Measurements from ENCODE around the gene CHCHD6.

Gene CHCHD6

DNA sequence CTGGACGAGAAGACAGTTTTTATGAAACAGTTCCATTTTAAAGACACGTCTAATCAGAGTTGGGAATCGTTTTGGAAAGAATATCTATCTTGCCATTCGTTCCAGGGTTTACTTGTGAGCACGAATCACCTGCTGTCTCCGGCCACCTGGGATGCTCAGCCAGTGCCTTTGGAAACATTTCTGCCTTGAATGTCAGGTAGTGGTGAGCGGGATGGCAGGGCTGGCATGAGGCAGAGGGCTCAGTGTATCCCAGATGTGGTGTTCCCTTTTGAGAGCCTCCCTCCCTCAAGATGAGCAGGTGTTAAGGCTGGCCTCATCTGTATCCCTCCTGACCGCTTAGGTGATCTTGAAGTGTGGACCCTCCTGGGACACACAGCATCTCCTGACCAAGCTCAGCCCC lies 231.0 kb downstream of the CHCHD6 start:
- peaks cover 13% of the 10 kb centered on the region; the same call in 1 of the 2 replicates for H4K20me1 ChIP-seq (ENCODE audit: insufficient read depth, low read length)
- H3K79me2 ChIP-seq (ENCODE audit: insufficient read depth, low read length), result no peaks in the 10 kb centered on the region
- H3K4me1 ChIP-seq (ENCODE audit: insufficient read depth, low read length), result no peaks in the 10 kb centered on the region
- H2AFZ ChIP-seq (ENCODE audit: low read depth, low read length), result no peak overlapping the region
- no peak overlapping the region for H3K4me3 ChIP-seq (ENCODE audit: low read depth in 1 of 2, low read length in 2 of 2)
- H3K27me3 ChIP-seq (ENCODE audit: insufficient read depth, low read length, poor library complexity), result no peaks in the 10 kb centered on the region
- ATAC-seq (ENCODE audit: insufficient read depth, low read depth), result no peak
- H3K9ac ChIP-seq (ENCODE audit: low read depth, low read length), result no peak overlapping the region
- no peak for DNase-seq
- H3K36me3 ChIP-seq (ENCODE audit: insufficient read depth, low read length), result 0 out of 2 replicates have a peak, but pooled peaks cover 3% of the 10 kb centered on the region
- H3K9me3 ChIP-seq (ENCODE audit: insufficient read depth, low read length, severe bottlenecking), result no peaks in the 10 kb centered on the region
- H3K4me2 ChIP-seq (ENCODE audit: insufficient read depth, low read length), result no peak overlapping the region
- TF ChIP-seq EZH2 (IDR thresholded peaks at IDR 0.05; ENCODE audit: borderline replicate concordance, low read depth, low read length, severe bottlenecking), result no peak
- TF ChIP-seq, protein P1, sequence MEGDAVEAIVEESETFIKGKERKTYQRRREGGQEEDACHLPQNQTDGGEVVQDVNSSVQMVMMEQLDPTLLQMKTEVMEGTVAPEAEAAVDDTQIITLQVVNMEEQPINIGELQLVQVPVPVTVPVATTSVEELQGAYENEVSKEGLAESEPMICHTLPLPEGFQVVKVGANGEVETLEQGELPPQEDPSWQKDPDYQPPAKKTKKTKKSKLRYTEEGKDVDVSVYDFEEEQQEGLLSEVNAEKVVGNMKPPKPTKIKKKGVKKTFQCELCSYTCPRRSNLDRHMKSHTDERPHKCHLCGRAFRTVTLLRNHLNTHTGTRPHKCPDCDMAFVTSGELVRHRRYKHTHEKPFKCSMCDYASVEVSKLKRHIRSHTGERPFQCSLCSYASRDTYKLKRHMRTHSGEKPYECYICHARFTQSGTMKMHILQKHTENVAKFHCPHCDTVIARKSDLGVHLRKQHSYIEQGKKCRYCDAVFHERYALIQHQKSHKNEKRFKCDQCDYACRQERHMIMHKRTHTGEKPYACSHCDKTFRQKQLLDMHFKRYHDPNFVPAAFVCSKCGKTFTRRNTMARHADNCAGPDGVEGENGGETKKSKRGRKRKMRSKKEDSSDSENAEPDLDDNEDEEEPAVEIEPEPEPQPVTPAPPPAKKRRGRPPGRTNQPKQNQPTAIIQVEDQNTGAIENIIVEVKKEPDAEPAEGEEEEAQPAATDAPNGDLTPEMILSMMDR (IDR thresholded peaks at IDR 0.05; ENCODE audit: borderline replicate concordance, extremely low read depth, low read length, poor library complexity, severe bottlenecking), result no peak
- no peak overlapping the region for H3K27ac ChIP-seq (ENCODE audit: low read length)

DNA sequence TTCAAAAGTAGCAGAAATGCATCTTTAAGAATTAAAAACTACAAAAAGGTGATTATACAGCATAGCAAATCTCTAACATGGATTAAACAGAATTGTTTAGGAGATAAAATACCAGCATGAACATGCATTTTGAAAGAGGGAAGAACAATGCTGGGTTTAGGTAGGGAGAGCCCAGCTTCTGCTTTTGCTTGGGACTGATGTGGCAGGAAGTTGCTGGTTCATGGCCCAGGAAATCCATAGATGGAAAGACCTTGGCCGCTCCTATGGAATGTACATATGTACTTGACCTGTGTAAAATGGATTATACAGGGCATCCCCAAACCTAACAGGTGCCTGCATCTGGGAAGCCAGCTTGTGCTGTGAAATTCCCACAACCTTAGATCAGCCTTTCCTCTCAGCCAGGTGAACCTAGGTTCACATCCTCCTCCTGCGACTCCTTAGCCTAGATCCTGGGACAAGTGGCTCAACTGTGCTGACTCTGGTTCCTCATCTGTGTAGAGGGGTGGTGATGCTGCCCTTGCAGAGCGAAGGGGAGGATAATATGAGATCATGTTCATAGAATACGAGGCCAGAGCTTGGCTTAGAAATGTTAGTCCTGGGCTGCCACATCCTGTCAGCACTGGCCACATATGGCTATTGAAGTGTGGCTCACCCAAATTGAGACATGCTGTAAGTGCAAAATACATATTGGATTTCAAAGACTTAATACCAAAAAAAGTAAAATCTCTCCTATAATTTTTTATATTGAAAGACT lies 231.9 kb downstream of the CHCHD6 start:
- Histone ChIP-seq H3K27me3 (ENCODE audit: insufficient read depth, low read length, poor library complexity) (no peaks in the 10 kb centered on the region), H4K20me1 (ENCODE audit: insufficient read depth, low read length) (peaks cover 13% of the 10 kb centered on the region; the same call in 1 of the 2 replicates), H3K36me3 (ENCODE audit: insufficient read depth, low read length) (0 out of 2 replicates have a peak, but pooled peaks cover 3% of the 10 kb centered on the region), H3K9me3 (ENCODE audit: insufficient read depth, low read length, severe bottlenecking) (no peaks in the 10 kb centered on the region), H3K4me3 (ENCODE audit: low read depth in 1 of 2, low read length in 2 of 2) (no peak overlapping the region), H2AFZ (ENCODE audit: low read depth, low read length) (no peak overlapping the region), H3K9ac (ENCODE audit: low read depth, low read length) (no peak overlapping the region), H3K79me2 (ENCODE audit: insufficient read depth, low read length) (no peaks in the 10 kb centered on the region), H3K27ac (ENCODE audit: low read length) (no peak overlapping the region), H3K4me1 (ENCODE audit: insufficient read depth, low read length) (no peaks in the 10 kb centered on the region), H3K4me2 (ENCODE audit: insufficient read depth, low read length) (no peak overlapping the region)
- TF ChIP-seq EZH2 (IDR thresholded peaks at IDR 0.05; ENCODE audit: borderline replicate concordance, low read depth, low read length, severe bottlenecking), result no peak
- TF ChIP-seq, protein P1 (IDR thresholded peaks at IDR 0.05; ENCODE audit: borderline replicate concordance, extremely low read depth, low read length, poor library complexity, severe bottlenecking), result no peak
- ATAC-seq (ENCODE audit: insufficient read depth, low read depth) (no peak), DNase-seq (no peak)

DNA sequence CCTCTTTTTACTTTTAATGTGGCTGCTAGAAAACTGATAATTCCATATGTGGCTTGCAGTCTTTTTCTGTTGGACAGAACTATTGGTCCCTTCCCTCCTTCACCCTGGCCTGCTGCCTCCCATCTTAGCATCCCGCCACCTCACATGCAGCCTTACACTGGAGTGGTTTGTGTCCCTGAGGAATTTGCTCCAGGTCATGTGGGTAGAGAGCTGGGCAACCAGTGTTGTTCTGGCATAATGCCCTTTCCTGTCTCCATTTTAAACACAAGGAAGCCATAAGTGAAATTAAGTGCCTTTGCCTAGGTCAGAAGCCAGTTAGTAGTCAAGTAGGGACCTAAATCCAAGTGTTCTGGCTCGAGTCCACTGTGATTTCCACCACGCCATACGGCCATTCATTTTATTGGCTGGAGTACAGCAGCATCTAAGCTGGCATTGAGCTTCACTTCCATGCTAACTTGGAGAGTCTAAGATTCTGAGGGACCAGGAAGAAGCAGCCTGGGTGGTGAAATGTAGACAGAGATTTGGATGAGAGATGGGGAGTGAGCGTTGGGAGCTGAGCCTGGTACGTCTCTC lies 232.9 kb downstream of the CHCHD6 start:
- H3K4me3 ChIP-seq (ENCODE audit: low read depth in 1 of 2, low read length in 2 of 2), result no peak overlapping the region
- H3K4me2 ChIP-seq (ENCODE audit: insufficient read depth, low read length), result no peak overlapping the region
- DNase-seq, result no peak
- H3K27me3 ChIP-seq (ENCODE audit: insufficient read depth, low read length, poor library complexity), result no peaks in the 10 kb centered on the region
- H3K9me3 ChIP-seq (ENCODE audit: insufficient read depth, low read length, severe bottlenecking), result no peaks in the 10 kb centered on the region
- no peaks in the 10 kb centered on the region for H3K4me1 ChIP-seq (ENCODE audit: insufficient read depth, low read length)
- no peak for ATAC-seq (ENCODE audit: insufficient read depth, low read depth)
- H2AFZ ChIP-seq (ENCODE audit: low read depth, low read length), result no peak overlapping the region
- H4K20me1 ChIP-seq (ENCODE audit: insufficient read depth, low read length), result peaks cover 11% of the 10 kb centered on the region; the same call in 1 of the 2 replicates
- TF ChIP-seq EZH2 (IDR thresholded peaks at IDR 0.05; ENCODE audit: borderline replicate concordance, low read depth, low read length, severe bottlenecking), result no peak
- TF ChIP-seq, protein P1 (IDR thresholded peaks at IDR 0.05; ENCODE audit: borderline replicate concordance, extremely low read depth, low read length, poor library complexity, severe bottlenecking), result no peak
- H3K79me2 ChIP-seq (ENCODE audit: insufficient read depth, low read length), result no peaks in the 10 kb centered on the region
- no peak overlapping the region for H3K9ac ChIP-seq (ENCODE audit: low read depth, low read length)
- H3K27ac ChIP-seq (ENCODE audit: low read length), result no peak overlapping the region
- 0 out of 2 replicates have a peak, but pooled peaks cover 3% of the 10 kb centered on the region for H3K36me3 ChIP-seq (ENCODE audit: insufficient read depth, low read length)

All from DND-41 (cell line).